ENCODE results near the gene PCDHGA6. TPM values are rescaled to one million over a fixed set of nuclear protein-coding genes. Genes with fewer than 3 reads are reported as not detected.

The PCDHGA6 gene
- total RNA-seq, 4 donors from 2014 or later: 5.6 to 7.3 (median 5.8) TPM

DNA sequence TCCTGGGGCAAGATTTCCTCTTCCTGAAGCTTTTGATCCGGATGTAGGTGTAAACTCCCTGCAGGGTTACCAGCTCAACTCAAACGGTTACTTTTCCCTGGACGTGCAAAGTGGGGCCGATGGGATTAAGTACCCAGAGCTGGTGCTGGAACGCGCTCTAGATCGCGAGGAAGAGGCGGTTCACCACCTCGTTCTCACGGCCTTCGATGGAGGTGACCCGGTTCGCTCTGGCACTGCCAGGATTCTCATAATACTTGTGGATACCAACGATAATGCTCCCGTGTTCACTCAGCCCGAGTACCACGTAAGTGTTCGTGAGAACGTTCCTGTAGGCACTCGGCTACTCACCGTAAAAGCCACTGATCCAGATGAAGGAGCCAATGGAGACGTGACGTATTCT lies 18.1 kb upstream of the PCDHGA6 start:
- 48 to 62% methylated on average over 24 of the region's 24 CpGs for WGBS, 2 donors
- Histone ChIP-seq H3K9me3 (peaks cover 4% of the 10 kb centered on the region), H3K4me1 (no peaks in the 10 kb centered on the region), H3K4me3 (replicated peaks in 1 of 3) (no peak overlapping the region), H3K36me3 (no peaks in the 10 kb centered on the region), H3K27ac (no peak overlapping the region), H3K27me3 (no peaks in the 10 kb centered on the region)
- no peak for TF ChIP-seq POLR2A (IDR thresholded peaks at IDR 0.05)
- TF ChIP-seq CTCF (IDR thresholded peaks at IDR 0.05): no peak
- intact Hi-C loops (cut with DNase I): no loop called here
- DNase-seq: no peak

GRCh38 chr5:141356133-141356532 lies 17.6 kb upstream of the PCDHGA6 start:
- Histone ChIP-seq H3K9me3 (peaks cover 4% of the 10 kb centered on the region), H3K27ac (no peak overlapping the region), H3K36me3 (no peaks in the 10 kb centered on the region), H3K27me3 (no peaks in the 10 kb centered on the region), H3K4me3 (replicated peaks in 1 of 3) (no peak overlapping the region), H3K4me1 (no peaks in the 10 kb centered on the region)
- TF ChIP-seq POLR2A (IDR thresholded peaks at IDR 0.05): no peak
- WGBS, 2 donors: 75 to 76% methylated on average over 5 of the region's 5 CpGs
- no peak for DNase-seq
- intact Hi-C loops (cut with DNase I): no loop called here

DNA sequence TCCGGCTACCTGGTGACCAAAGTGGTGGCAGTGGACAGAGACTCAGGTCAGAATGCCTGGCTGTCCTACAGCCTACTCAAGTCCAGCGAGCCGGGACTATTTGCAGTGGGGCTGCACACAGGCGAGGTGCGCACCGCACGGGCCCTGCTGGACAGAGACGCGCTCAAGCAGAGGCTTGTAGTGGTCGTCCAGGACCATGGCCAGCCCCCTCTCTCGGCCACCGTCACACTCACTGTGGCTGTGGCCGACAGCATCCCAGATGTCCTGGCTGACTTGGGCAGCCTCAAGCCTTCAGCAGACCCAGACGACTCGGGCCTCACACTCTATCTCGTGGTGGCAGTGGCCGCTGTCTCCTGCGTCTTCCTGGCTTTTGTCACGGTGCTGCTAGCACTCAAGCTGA lies 16.7 kb upstream of the PCDHGA6 start:
- no peak overlapping the region for H3K4me3 ChIP-seq (replicated peaks in 1 of 3)
- 40 to 61% methylated on average over 2 to 15 of the region's 19 CpGs for WGBS, 2 donors

DNA sequence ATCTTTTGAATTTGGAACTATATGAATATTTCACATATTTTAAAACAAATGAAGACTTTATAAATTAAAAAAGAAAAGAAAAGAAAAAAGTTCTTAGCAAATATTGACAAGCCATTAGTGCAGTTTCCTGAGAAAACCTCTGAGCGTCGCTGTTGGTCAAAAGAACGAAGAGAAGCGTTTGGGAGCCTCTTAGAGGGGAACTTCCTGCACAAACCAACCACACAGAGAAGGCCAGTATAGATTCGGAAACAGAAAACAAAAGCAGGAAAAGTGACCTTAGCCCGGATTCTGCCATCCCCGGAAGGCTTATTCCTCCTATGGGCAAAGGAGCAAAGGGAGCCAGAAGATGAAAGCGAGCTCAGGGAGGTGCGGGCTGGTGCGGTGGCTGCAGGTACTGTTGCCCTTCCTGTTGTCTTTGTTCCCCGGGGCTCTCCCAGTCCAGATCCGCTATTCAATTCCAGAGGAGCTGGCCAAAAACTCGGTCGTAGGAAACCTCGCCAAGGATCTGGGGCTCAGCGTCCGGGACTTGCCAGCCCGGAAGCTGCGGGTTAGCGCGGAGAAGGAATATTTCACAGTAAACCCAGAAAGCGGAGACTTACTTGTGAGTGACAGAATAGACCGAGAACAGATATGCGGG lies 13.8 kb upstream of the PCDHGA6 start, which contains the start of gene PCDHGB2:
TSS of gene PCDHGB2 (plus strand) at position 205 of the 637 bp plus-strand sequence. CDS start at position 347, 142 bp downstream.
- Histone ChIP-seq H3K27me3 (no peaks in the 10 kb centered on the region), H3K27ac (no peak within 1 kb of the TSS), H3K4me3 (replicated peaks in 1 of 3) (no peak within 1 kb of the TSS), H3K36me3 (no peaks in the 10 kb centered on the region), H3K4me1 (no peaks in the 10 kb centered on the region), H3K9me3 (peaks cover 8% of the 10 kb centered on the region)
- DNase-seq: no peak
- intact Hi-C loops (cut with DNase I): no loop called here
- TF ChIP-seq POLR2A (IDR thresholded peaks at IDR 0.05) (no peak), CTCF (IDR thresholded peaks at IDR 0.05) (peak in 2 of 6 experiments; percentile 15 to 20)
- 14 to 19% methylated on average over 24 of the region's 24 CpGs for WGBS, 2 donors

More for the DNA sequence above, 16.7 kb upstream of the PCDHGA6 start:
- intact Hi-C loops (cut with DNase I): no loop called here
- peaks cover 4% of the 10 kb centered on the region for H3K9me3 ChIP-seq
- no peak overlapping the region for H3K27ac ChIP-seq
- no peaks in the 10 kb centered on the region for H3K36me3 ChIP-seq
- no peaks in the 10 kb centered on the region for H3K27me3 ChIP-seq
- DNase-seq: no peak
- no peaks in the 10 kb centered on the region for H3K4me1 ChIP-seq
- TF ChIP-seq CTCF (IDR thresholded peaks at IDR 0.05) (no peak), POLR2A (IDR thresholded peaks at IDR 0.05) (no peak)

GRCh38 chr5:141360685-141361084 lies 13.0 kb upstream of the PCDHGA6 start:
- TF ChIP-seq POLR2A (IDR thresholded peaks at IDR 0.05) (no peak), CTCF (IDR thresholded peaks at IDR 0.05) (no peak)
- DNase-seq: no peak
- intact Hi-C loops (cut with DNase I): no loop called here
- H3K36me3 ChIP-seq: no peaks in the 10 kb centered on the region
- no peak overlapping the region for H3K4me3 ChIP-seq (replicated peaks in 1 of 3)
- H3K4me1 ChIP-seq: no peaks in the 10 kb centered on the region
- H3K27ac ChIP-seq: no peak overlapping the region
- H3K27me3 ChIP-seq: no peaks in the 10 kb centered on the region
- 33 to 41% methylated on average over 15 of the region's 15 CpGs for WGBS, 2 donors
- H3K9me3 ChIP-seq: peaks cover 8% of the 10 kb centered on the region

All from thyroid gland (tissue), 4 donors.